SK-N-SH (cell line): ENCODE measurements around the gene ZNF335. TPM values are rescaled to one million over a fixed set of nuclear protein-coding genes. Genes with fewer than 3 reads are reported as not detected.
A peak's percentile ranks its signal among the peaks of the same experiment; 100 is the strongest.

Source experiments
- CTCF ChIA-PET: fragments of 300-600, 350-600 bp; formaldehyde crosslinking; extraction: SDS; loops from one replicate; lab custom pipeline; 2021; lab: Yijun Ruan, JAX
- POLR2A ChIA-PET: fragments of 350-600 bp; sonication (Branson Sonifier 250); formaldehyde crosslinking; extraction: SDS; loops from one replicate; lab custom pipeline; 2020; ENCODE audit warnings: antibody characterized with exemption, inconsistent platforms; lab: Yijun Ruan, JAX
- DNase-seq: peaks from one replicate; pipeline ENCODE4 v3.0.0; 2012
- H2AFZ ChIP-seq: fragments of 200-600 bp; sonication (generic); 2 replicates; pipeline ENCODE4 v1.8.1; 2016; ENCODE audit warnings: antibody characterized with exemption, mild to moderate bottlenecking, low read depth
- H3F3A ChIP-seq: fragments of 200-600 bp; sonication (generic); replicated peaks from 2 replicates; pipeline ENCODE3; 2016; ENCODE audit warnings: antibody characterized with exemption, mild to moderate bottlenecking; ENCODE audit not compliant: insufficient read depth
- H3K27ac ChIP-seq, 2 experiments: fragments of 200-500 bp in 1 of 2; fragments of 200-600 bp in 1 of 2; sonication (Bioruptor generic) in 1 of 2; sonication (generic), shearing (Covaris generic) in 1 of 2; 2 replicates each; pipeline versions ENCODE4 v1.5.1 to v1.6.1; 2014 to 2016; ENCODE audit warnings: low read depth in 2 of 2, inconsistent platforms in 1 of 2, low read length in 1 of 2, mild to moderate bottlenecking in 1 of 2, mixed read lengths in 1 of 2
- H3K27me3 ChIP-seq: fragments of 200-600 bp; sonication (generic), shearing (Covaris generic); 2 replicates; pipeline ENCODE4 v1.6.1; 2016; ENCODE audit warnings: mixed run types; ENCODE audit not compliant: insufficient read depth
- H3K36me3 ChIP-seq, 2 experiments: fragments of 200-500 bp in 1 of 2; fragments of 200-600 bp in 1 of 2; sonication (Bioruptor generic) in 1 of 2; sonication (generic) in 1 of 2; replicated peaks in 1 of 2; 2 replicates each; pipeline versions ENCODE3 to v1.5.1; 2014 to 2016; ENCODE audit warnings: low read length in 1 of 2, mild to moderate bottlenecking in 1 of 2; ENCODE audit not compliant: insufficient read depth in 2 of 2, control insufficient read depth in 1 of 2
- H3K4me1 ChIP-seq, 2 experiments: fragments of 200-500 bp in 1 of 2; fragments of 200-600 bp in 1 of 2; sonication (Bioruptor generic) in 1 of 2; sonication (generic), shearing (Covaris generic) in 1 of 2; 2 replicates each; pipeline versions ENCODE4 v1.5.1 to v1.6.1; 2014 to 2016; ENCODE audit warnings: low read depth in 1 of 2, low read length in 1 of 2, mixed run types in 1 of 2; ENCODE audit not compliant: insufficient read depth in 2 of 2, control insufficient read depth in 1 of 2
- H3K4me2 ChIP-seq: fragments of 200-600 bp; sonication (generic), shearing (Covaris generic); 2 replicates; pipeline ENCODE4 v1.6.1; 2017; ENCODE audit warnings: mixed run types
- H3K4me3 ChIP-seq, 2 experiments: fragments of 200-500 bp in 1 of 2; fragments of 200-600 bp in 1 of 2; sonication (Bioruptor generic) in 1 of 2; sonication (generic), shearing (Covaris generic) in 1 of 2; 2 replicates each; pipeline versions ENCODE4 v1.5.1 to v1.8.1; 2014 to 2016; ENCODE audit warnings: low read depth in 2 of 2, inconsistent platforms in 1 of 2, low read length in 1 of 2, mild to moderate bottlenecking in 1 of 2, mixed read lengths in 1 of 2, moderate library complexity in 1 of 2
- H3K79me2 ChIP-seq: fragments of 200-600 bp; sonication (generic); 2 replicates; pipeline ENCODE4 v1.8.1; 2017; ENCODE audit warnings: mild to moderate bottlenecking; ENCODE audit not compliant: insufficient read depth
- H3K9ac ChIP-seq: fragments of 200-600 bp; sonication (generic); 2 replicates; pipeline ENCODE4 v1.6.1; 2017; ENCODE audit warnings: mixed run types
- H3K9me2 ChIP-seq: fragments of 200-600 bp; sonication (generic); 2 replicates; pipeline ENCODE4 v1.6.1; 2017; ENCODE audit warnings: mixed run types
- H3K9me3 ChIP-seq: fragments of 200-600 bp; sonication (generic); 2 replicates; pipeline ENCODE4 v1.6.1; 2017; ENCODE audit warnings: mixed run types, mild to moderate bottlenecking, moderate library complexity
- H4K20me1 ChIP-seq: fragments of 200-600 bp; sonication (generic); 2 replicates; pipeline ENCODE4 v1.6.1; 2017; ENCODE audit warnings: mild to moderate bottlenecking, mixed run types; ENCODE audit not compliant: insufficient read depth
- CTCF ChIP-seq: fragments of 200-600 bp; sonication (generic); IDR thresholded peaks from 2 replicates; pipeline ENCODE4 v1.6.1; 2017; ENCODE audit warnings: antibody characterized with exemption, mild to moderate bottlenecking, moderate library complexity
- ELF1 ChIP-seq: IDR thresholded peaks from 2 replicates; pipeline ENCODE4 v1.4.0; 2012
- EP300 ChIP-seq, 2 experiments: IDR thresholded peaks; 2 replicates each; pipeline versions ENCODE4 v1.4.0 to v1.6.1; 2012; ENCODE audit warnings: borderline replicate concordance in 1 of 2, low read depth in 1 of 2, low read length in 1 of 2
- FOSL2 ChIP-seq: IDR thresholded peaks from 2 replicates; pipeline ENCODE4 v1.4.0; 2012; ENCODE audit warnings: low read depth, mild to moderate bottlenecking, moderate library complexity, borderline replicate concordance
- FOXM1 ChIP-seq: IDR thresholded peaks from 2 replicates; pipeline ENCODE4 v1.4.0; 2012; ENCODE audit warnings: low read depth, mild to moderate bottlenecking
- MEF2A ChIP-seq: IDR thresholded peaks from 2 replicates; pipeline ENCODE4 v1.4.0; 2012; ENCODE audit warnings: low read depth, borderline replicate concordance
- NFIC ChIP-seq: IDR thresholded peaks from 2 replicates; pipeline ENCODE4 v1.4.0; 2012; ENCODE audit warnings: borderline replicate concordance
- NRF1 ChIP-seq: IDR thresholded peaks from 2 replicates; pipeline ENCODE4 v1.6.1; 2012; ENCODE audit warnings: low read depth, mild to moderate bottlenecking, low read length
- PBX3 ChIP-seq: IDR thresholded peaks from 2 replicates; pipeline ENCODE4; 2012
- POLR2AphosphoS5 ChIP-seq: IDR thresholded peaks from 2 replicates; pipeline ENCODE4 v1.6.1; 2012; ENCODE audit warnings: low read depth, low read length
- RCOR1 ChIP-seq: fragments of 150-350 bp; IDR thresholded peaks from 2 replicates; pipeline ENCODE4 v1.6.1; 2017; ENCODE audit warnings: antibody characterized with exemption, low read length
- REST ChIP-seq: IDR thresholded peaks from 2 replicates; pipeline ENCODE4 v1.6.1; 2012; ENCODE audit warnings: mild to moderate bottlenecking, low read depth, low read length, moderate library complexity
- RFX5 ChIP-seq: IDR thresholded peaks from 2 replicates; pipeline ENCODE4 v1.6.1; 2012; ENCODE audit warnings: mild to moderate bottlenecking, improper control_type of control experiment, low read length
- RXRA ChIP-seq: IDR thresholded peaks from 2 replicates; pipeline ENCODE4 v1.4.0; 2012; ENCODE audit warnings: low read depth, mild to moderate bottlenecking, borderline replicate concordance
- SIN3A ChIP-seq: IDR thresholded peaks from 2 replicates; pipeline ENCODE4 v1.6.1; 2012; ENCODE audit warnings: low read depth, mild to moderate bottlenecking, low read length, moderate library complexity, borderline replicate concordance
- TCF12 ChIP-seq: IDR thresholded peaks from 2 replicates; pipeline ENCODE4 v1.4.0; 2012
- USF2 ChIP-seq: fragments of 150-350 bp; IDR thresholded peaks from 2 replicates; pipeline ENCODE4 v1.6.1; 2017; ENCODE audit warnings: antibody characterized with exemption, low read length, low read depth, borderline replicate concordance
- YY1 ChIP-seq: IDR thresholded peaks from 2 replicates; pipeline ENCODE4 v1.4.0; 2012; ENCODE audit warnings: low read depth, mild to moderate bottlenecking
- ZBTB33 ChIP-seq: IDR thresholded peaks from 2 replicates; pipeline ENCODE4 v1.4.0; 2012; ENCODE audit warnings: low read depth, borderline replicate concordance
- WGBS: methylation state at CpG from one replicate; pipeline ENCODE4 v1.1.6; 2017; ENCODE audit warnings: low lambda C conversion rate; 5-methylcytosine and 5-hydroxymethylcytosine counted together
- polyA plus RNA-seq, 3 experiments: library from polyadenylated mRNA; depleted of rRNA; stranded (reverse); fragments of >200 nt; gene quantifications; 2 replicates each; pipeline ENCODE4 v1.2.3, GENCODE V29; 2012

ZNF335 gene
- polyA plus RNA-seq, 1 of the 3 experiments (the other 2 are of a cell fraction): 11.7 TPM

GRCh38 chr20:45920462-45921336 lies 51.3 kb downstream of the ZNF335 start:
- Histone ChIP-seq H3K9me2 (no peaks in the 10 kb centered on the region), H4K20me1 (no peaks in the 10 kb centered on the region), H3K36me3 (no peaks in the 10 kb centered on the region), H3K27me3 (no peaks in the 10 kb centered on the region), H3F3A (peaks cover 5% of the 10 kb centered on the region), H3K9me3 (no peaks in the 10 kb centered on the region), H2AFZ (no peak overlapping the region), H3K4me1 (peaks cover 0 to 12% of the 10 kb centered on the region in 2 experiments; a peak in 1 of 4 replicates), H3K4me2 (peak overlapping the region; percentile 58; the same call in 1 of the 2 replicates), H3K79me2 (no peaks in the 10 kb centered on the region), H3K27ac (peak overlapping the region; percentile 40 to 71; a peak in 3 of 4 replicates), H3K9ac (no peak overlapping the region), H3K4me3 (no peak overlapping the region)
- TF ChIP-seq ELF1 (no peak), RCOR1 (no peak), NFIC (no peak), YY1 (no peak), USF2 (no peak), FOXM1 (no peak), NRF1 (no peak), TCF12 (no peak), REST (no peak), ZBTB33 (no peak), EP300 (IDR thresholded peaks at IDR 0.05; ENCODE audit: borderline replicate concordance in 1 of 2, low read depth in 1 of 2, low read length in 1 of 2) (no peak), RFX5 (no peak), FOSL2 (no peak), PBX3 (no peak), MEF2A (no peak), CTCF (no peak), POLR2AphosphoS5 (no peak), RXRA (no peak), SIN3A (no peak)
- DNase-seq: no peak
- POLR2A ChIA-PET: interaction anchor here (0.6 to 3.3 kb wide), 5 partner anchors 9 to 41 kb away, joined by 3 to 34 read pairs (median 3); partner anchors contain the start of genes PCIF1 and PLTP
- CTCF ChIA-PET: interaction anchor here (1.5 to 2.6 kb wide), 3 partner anchors 13 to 49 kb away, joined by 5 to 10 read pairs (median 8); partner anchors contain the start of genes CTSA and NEURL2
- 78% methylated on average over 9 of the region's 9 CpGs for WGBS
